Activated CD4-positive, alpha-beta memory T cell treated with anti-CD3 and anti-CD28 coated beads for 36 hours (primary cell): ENCODE measurements around the gene TNIK. TPM values are rescaled to one million over a fixed set of nuclear protein-coding genes. Genes with fewer than 3 reads are reported as not detected.
"Not testable (repeated sequence)": the region's sequence is repeated elsewhere in the genome, so short reads cannot be mapped to it uniquely, and the experiment has no call there.

ENCODE experiments used
- CTCF ChIA-PET: fragments of 350-600 bp; sonication (Branson Sonifier 250); formaldehyde crosslinking; loops from one replicate; lab custom pipeline; 2021; ENCODE audit warnings: antibody characterized with exemption, inconsistent platforms; lab: Charles Lee
- POLR2A ChIA-PET: fragments of 350-600 bp; sonication (Branson Sonifier 250); formaldehyde crosslinking; loops from one replicate; lab custom pipeline; 2021; ENCODE audit warnings: antibody characterized with exemption; lab: Charles Lee
- DNase-seq: peaks from one replicate; pipeline ENCODE4 v3.0.0-alpha.2; 2020
- H3K27ac Mint-ChIP-seq: one replicate; pipeline ENCODE4 v1.8.0; 2021; ENCODE audit warnings: mixed read lengths
- H3K27me3 Mint-ChIP-seq: one replicate; pipeline ENCODE4 v1.8.0; 2021; ENCODE audit warnings: mixed read lengths
- H3K36me3 Mint-ChIP-seq: one replicate; pipeline ENCODE4 v1.8.0; 2021; ENCODE audit warnings: mixed read lengths
- H3K4me1 Mint-ChIP-seq: one replicate; pipeline ENCODE4 v1.8.0; 2021; ENCODE audit warnings: low read depth, mixed read lengths
- H3K4me3 Mint-ChIP-seq: one replicate; pipeline ENCODE4 v1.8.0; 2021; ENCODE audit warnings: mild to moderate bottlenecking, mixed read lengths
- H3K9me3 Mint-ChIP-seq: one replicate; pipeline ENCODE4 v1.8.0; 2021; ENCODE audit warnings: mixed read lengths
- intact Hi-C: fragments of 100-400 bp; cut with micrococcal nuclease; formaldehyde crosslinking; loops from one replicate; pipeline ENCODE4 v1.15.1; 2023
- total RNA-seq, 2 experiments: library from RNA; stranded (reverse); gene quantifications; one replicate each; pipeline ENCODE4 v1.2.3, GENCODE V29; 2021

Gene TNIK
- total RNA-seq, 2 experiments from 2014 or later, result 22.4 to 27.1 TPM

DNA sequence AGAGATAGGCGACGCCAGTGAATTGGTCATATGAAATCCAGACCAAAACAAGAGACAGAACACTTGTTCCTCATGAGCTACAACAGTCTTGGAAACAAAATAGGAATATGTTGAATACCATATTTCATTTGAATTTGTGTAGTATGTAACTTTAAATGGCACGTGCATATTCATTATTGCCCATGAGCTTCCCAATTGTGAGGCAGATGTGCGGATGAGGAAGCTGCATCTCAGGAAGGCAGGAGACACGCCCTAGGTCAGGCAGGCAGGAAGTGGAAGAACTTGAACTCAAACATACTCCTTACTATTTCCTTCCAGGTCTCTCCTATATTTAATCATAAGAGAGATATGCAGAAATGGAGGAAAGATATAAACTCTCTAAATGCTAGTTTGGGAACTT is 326.9 kb downstream of the TNIK start:
- H3K27me3 Mint-ChIP-seq, result no peaks in the 10 kb centered on the region
- no peaks in the 10 kb centered on the region for H3K4me1 Mint-ChIP-seq
- no peak overlapping the region for H3K4me3 Mint-ChIP-seq
- peaks cover 32% of the 10 kb centered on the region for H3K36me3 Mint-ChIP-seq
- ChIA-PET POLR2A (no interaction called here), CTCF (interaction anchor here (1.0 kb wide), 1 partner anchor 30 kb away, joined by 3 read pairs; no protein-coding TSS in a partner anchor)
- H3K9me3 Mint-ChIP-seq, result no peaks in the 10 kb centered on the region
- intact Hi-C loops, result no loop called here
- no peak for DNase-seq
- no peak overlapping the region for H3K27ac Mint-ChIP-seq

DNA sequence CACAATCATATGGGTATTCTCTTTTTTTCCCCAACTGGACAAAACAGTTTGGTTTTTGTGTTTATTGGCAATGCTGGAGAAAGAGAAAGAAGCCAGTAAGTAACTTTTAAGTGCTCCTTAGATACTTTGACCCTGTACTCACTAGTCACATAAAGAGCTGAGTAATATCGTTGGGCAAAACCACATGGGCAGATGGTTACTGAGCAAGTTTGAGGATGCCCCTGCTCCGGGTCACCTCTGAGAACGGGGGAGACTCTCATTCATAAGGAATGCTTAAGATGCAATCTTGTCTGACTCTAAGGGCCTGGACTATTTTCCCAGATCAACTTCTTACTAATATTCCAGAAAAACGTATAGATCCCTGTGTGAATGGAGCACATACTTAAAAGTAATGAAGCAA is 327.3 kb downstream of the TNIK start:
- intact Hi-C loops, result no loop called here
- Mint-ChIP-seq H3K27ac (no peak overlapping the region), H3K4me1 (no peaks in the 10 kb centered on the region), H3K9me3 (no peaks in the 10 kb centered on the region), H3K27me3 (no peaks in the 10 kb centered on the region), H3K4me3 (no peak overlapping the region), H3K36me3 (peaks cover 28% of the 10 kb centered on the region)
- CTCF ChIA-PET, result interaction anchor here (1.0 kb wide), 1 partner anchor 30 kb away, joined by 3 read pairs; no protein-coding TSS in a partner anchor
- no peak for DNase-seq
- POLR2A ChIA-PET, result no interaction called here

DNA sequence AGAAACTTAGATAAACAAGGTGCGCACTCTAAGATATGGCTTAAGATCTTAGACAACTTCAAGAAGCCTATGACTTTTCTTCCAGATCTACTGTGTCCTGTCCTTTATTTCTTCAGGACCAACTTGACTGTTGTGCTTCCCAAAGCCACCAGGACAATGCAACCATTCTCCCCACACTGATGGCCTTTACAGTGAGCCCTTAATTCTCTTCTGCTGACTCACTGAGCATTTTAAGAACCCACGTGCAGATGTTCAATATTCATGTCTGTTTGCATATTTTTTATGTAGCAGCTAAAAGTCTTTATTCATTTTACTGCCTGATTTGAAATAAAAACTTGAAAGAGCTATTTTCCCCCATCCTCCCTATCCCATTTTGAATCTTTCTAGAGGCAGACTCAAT is 330.4 kb downstream of the TNIK start:
- CTCF ChIA-PET, result interaction anchor here (0.6 kb wide), 1 partner anchor 331 kb away, joined by 6 read pairs; no protein-coding TSS in a partner anchor
- Mint-ChIP-seq H3K4me1 (no peaks in the 10 kb centered on the region), H3K27me3 (no peaks in the 10 kb centered on the region), H3K9me3 (no peaks in the 10 kb centered on the region), H3K36me3 (peaks cover 29% of the 10 kb centered on the region), H3K27ac (no peak overlapping the region), H3K4me3 (no peak overlapping the region)
- DNase-seq, result no peak
- intact Hi-C loops, result no loop called here
- POLR2A ChIA-PET, result no interaction called here

DNA sequence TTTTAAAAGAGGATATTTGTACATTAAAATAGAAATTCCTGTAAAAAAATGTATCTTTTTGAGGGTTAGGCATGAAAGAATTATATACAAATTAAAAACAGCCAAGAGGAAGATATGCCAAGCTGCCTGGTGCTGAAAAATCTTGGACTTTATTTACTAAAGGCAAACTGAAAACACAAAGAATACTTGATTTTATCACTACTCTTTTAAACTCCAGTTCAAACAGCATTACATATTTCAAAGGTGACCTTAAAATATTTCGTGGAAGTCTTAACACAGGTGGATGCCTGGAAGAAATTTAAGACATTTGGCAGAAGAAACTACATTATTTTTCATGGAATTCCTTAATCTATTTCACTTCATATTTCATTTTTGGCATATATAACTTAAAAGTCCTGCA is 332.6 kb downstream of the TNIK start:
- Mint-ChIP-seq H3K4me1 (no peaks in the 10 kb centered on the region), H3K4me3 (no peak overlapping the region), H3K27me3 (no peaks in the 10 kb centered on the region), H3K36me3 (peaks cover 47% of the 10 kb centered on the region), H3K9me3 (no peaks in the 10 kb centered on the region), H3K27ac (no peak overlapping the region)
- no peak for DNase-seq
- POLR2A ChIA-PET, result no interaction called here
- intact Hi-C loops, result no loop called here
- CTCF ChIA-PET, result no interaction called here

DNA sequence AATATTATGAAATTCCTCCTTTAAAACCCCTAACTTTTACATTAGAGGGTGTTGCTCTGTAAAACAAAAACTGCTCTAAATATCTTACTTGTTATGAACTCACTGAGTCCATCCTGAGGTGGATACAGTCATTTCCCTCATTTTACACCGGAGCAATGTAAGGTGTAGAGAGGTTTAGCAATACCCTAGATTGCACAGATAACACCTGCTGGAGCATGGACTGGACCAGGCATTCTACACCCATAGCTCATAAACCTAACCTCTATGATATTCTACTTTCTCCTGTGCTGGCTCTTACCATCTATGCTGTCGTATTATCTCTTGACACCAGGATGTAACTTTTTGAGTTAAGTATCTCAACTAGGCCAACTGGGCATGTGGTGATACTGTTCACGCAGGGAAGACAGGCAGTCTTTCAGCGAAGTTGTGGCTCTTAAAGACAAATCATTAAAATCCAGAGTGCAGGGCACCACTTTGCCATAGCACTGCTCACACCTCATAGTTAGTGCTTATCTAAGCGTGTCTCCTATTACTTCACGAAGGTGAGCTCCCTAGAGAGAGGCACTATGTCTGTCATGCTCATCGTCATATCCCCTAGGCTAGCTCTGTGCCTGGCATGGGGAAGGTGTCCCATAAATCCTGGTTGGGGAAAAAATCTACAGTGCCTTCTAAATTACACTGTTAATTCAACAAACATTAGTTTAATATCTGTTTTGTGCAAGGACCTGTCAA is 333.6 kb downstream of the TNIK start:
- Mint-ChIP-seq H3K36me3 (peaks cover 52% of the 10 kb centered on the region), H3K27ac (no peak overlapping the region), H3K4me3 (no peak overlapping the region), H3K4me1 (no peaks in the 10 kb centered on the region), H3K9me3 (no peaks in the 10 kb centered on the region), H3K27me3 (no peaks in the 10 kb centered on the region)
- ChIA-PET CTCF (no interaction called here), POLR2A (no interaction called here)
- intact Hi-C loops, result no loop called here
- DNase-seq, result no peak

DNA sequence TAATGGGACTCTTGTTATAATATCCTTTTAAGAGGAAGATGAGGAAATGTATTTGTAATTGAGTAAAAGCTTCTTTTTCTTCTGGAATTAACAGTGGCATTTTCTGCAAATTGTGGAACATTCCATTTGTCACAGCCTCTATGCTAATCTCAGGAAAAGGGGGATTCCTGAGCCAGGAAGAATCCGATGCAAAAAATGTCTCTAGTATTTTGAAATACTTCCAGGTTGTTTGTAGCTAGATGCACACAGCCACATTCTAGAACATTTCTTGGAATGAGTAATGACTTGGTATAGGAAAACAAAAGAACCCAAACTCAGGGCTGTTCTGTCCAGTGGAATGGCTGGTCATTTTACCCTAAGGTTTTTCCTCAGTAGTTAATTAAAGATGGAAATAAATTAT is 335.2 kb downstream of the TNIK start:
- Mint-ChIP-seq H3K27me3 (no peaks in the 10 kb centered on the region), H3K27ac (no peak overlapping the region), H3K4me3 (no peak overlapping the region), H3K4me1 (no peaks in the 10 kb centered on the region), H3K9me3 (no peaks in the 10 kb centered on the region), H3K36me3 (peaks cover 60% of the 10 kb centered on the region)
- ChIA-PET POLR2A (no interaction called here), CTCF (no interaction called here)
- DNase-seq, result no peak
- intact Hi-C loops, result no loop called here

DNA sequence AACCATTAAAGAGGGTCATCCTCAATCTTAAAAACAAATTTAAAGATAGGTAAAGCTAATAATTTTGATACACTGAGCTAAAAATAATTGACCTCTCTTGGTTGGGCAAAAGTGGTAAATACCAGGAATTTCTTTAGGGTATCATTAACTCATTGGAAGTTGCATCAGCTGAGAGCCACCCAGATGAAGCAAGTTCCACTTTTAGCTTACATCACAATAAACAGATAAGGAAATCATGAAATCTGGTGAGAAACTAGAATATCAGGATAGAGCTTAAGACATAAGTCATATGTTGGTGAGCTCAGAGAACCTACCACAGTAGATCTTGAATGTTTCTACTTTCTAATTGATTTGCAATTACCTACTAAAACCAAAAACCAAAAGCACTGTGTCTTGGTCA is 336.3 kb downstream of the TNIK start:
- ChIA-PET CTCF (no interaction called here), POLR2A (no interaction called here)
- Mint-ChIP-seq H3K27me3 (no peaks in the 10 kb centered on the region), H3K36me3 (peaks cover 65% of the 10 kb centered on the region), H3K4me1 (no peaks in the 10 kb centered on the region), H3K27ac (no peak overlapping the region), H3K9me3 (peaks cover 5% of the 10 kb centered on the region), H3K4me3 (no peak overlapping the region)
- intact Hi-C loops, result no loop called here
- DNase-seq, result no peak

DNA sequence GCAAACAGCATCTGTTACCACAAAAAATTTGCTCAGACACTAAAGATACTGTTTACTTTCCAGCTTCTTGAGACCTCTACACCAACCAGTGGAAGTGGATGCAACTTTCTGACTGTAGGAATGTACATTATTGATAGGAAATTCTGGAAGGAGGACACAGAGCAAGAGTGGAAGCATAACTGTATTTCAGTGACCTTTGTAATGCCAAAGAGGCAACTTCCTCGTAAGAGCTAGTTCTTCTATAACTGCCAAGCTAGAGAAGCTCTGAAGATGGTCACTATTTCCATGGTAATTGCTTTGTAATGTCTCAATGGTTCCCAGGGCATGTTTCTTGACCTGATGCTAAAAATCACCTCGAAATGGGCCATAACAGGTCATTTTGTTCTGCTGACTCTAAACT is 337.3 kb downstream of the TNIK start:
- intact Hi-C loops, result no loop called here
- CTCF ChIA-PET, result interaction anchor here (1.8 kb wide), 1 partner anchor 9 kb away, joined by 4 read pairs; no protein-coding TSS in a partner anchor
- H3K36me3 Mint-ChIP-seq, result peaks cover 68% of the 10 kb centered on the region
- H3K4me1 Mint-ChIP-seq, result no peaks in the 10 kb centered on the region
- DNase-seq, result no peak
- peaks cover 5% of the 10 kb centered on the region for H3K9me3 Mint-ChIP-seq
- no peaks in the 10 kb centered on the region for H3K27me3 Mint-ChIP-seq
- no peak overlapping the region for H3K27ac Mint-ChIP-seq
- POLR2A ChIA-PET, result no interaction called here
- no peak overlapping the region for H3K4me3 Mint-ChIP-seq

DNA sequence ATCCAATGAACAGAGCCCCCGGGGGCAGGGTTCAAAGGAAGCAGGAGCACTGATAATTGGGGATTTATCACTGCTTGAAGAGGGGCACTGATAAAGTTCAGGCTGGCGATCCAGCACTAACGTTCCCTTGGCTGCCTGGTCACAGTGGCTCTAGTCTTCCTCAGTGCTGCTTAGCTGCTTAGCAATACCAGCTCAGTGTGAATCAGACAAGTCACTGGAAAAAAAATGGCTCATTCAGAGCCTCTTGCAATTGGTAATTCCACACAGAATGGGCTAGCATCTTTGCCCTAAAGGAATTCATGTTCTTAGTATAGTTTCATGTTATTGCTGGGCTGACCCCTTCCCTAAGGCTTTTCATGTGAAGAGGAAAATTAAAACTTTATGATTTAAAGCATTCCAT is 338.0 kb downstream of the TNIK start:
- no peaks in the 10 kb centered on the region for H3K27me3 Mint-ChIP-seq
- H3K4me1 Mint-ChIP-seq, result no peaks in the 10 kb centered on the region
- ChIA-PET CTCF (interaction anchor here (0.6 to 1.8 kb wide), 2 partner anchors 9 to 913 kb away, joined by 3 to 4 read pairs; no protein-coding TSS in a partner anchor), POLR2A (no interaction called here)
- DNase-seq, result no peak
- intact Hi-C loops, result no loop called here
- no peak overlapping the region for H3K4me3 Mint-ChIP-seq
- peaks cover 5% of the 10 kb centered on the region for H3K9me3 Mint-ChIP-seq
- peaks cover 70% of the 10 kb centered on the region for H3K36me3 Mint-ChIP-seq
- H3K27ac Mint-ChIP-seq, result no peak overlapping the region

DNA sequence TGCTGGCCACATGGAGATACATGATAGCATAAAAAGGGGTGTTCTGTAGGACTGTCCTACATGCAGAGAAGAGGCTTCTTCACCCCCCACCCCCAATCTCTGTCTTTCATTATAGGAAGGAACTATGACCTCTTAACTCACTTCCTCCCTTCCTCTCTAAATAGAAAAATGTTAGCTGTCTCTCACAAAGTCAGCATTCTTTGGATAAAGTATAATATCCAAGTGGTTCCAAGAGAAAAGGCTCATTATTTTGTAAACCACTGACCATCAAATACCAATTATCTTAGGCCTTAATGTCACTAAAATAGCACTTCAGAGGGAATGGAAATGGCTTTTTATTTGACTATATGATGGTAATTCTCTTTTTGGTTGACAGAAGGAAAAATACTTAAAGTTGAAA is 338.4 kb downstream of the TNIK start:
- Mint-ChIP-seq H3K4me1 (peaks cover 2% of the 10 kb centered on the region), H3K9me3 (peaks cover 5% of the 10 kb centered on the region), H3K4me3 (no peak overlapping the region), H3K27me3 (no peaks in the 10 kb centered on the region), H3K27ac (no peak overlapping the region), H3K36me3 (peaks cover 72% of the 10 kb centered on the region)
- DNase-seq, result no peak
- intact Hi-C loops, result no loop called here
- CTCF ChIA-PET, result interaction anchor here (0.6 to 1.8 kb wide), 2 partner anchors 8 to 912 kb away, joined by 3 to 4 read pairs; no protein-coding TSS in a partner anchor
- POLR2A ChIA-PET, result no interaction called here

DNA sequence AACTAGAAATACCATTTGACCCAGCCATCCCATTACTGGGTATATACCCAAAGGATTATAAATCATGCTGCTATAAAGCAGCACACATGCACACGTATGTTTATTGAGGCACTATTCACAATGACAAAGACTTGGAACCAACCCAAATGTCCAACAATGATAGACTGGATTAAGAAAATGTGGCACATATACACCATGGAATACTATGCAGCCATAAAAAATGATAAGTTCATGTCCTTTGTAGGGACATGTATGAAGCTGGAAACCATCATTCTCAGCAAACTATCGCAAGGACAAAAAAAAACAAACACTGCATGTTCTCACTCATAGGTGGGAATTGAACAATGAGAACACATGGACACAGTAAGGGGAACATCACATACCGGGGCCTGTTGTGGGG is 340.8 kb downstream of the TNIK start:
- POLR2A ChIA-PET, intact Hi-C loops, DNase-seq, H3K9me3 Mint-ChIP-seq, H3K4me3 Mint-ChIP-seq, CTCF ChIA-PET, H3K27me3 Mint-ChIP-seq, H3K27ac Mint-ChIP-seq, H3K4me1 Mint-ChIP-seq: not testable (repeated sequence)
- H3K36me3 Mint-ChIP-seq, result peaks cover 63% of the 10 kb centered on the region

DNA sequence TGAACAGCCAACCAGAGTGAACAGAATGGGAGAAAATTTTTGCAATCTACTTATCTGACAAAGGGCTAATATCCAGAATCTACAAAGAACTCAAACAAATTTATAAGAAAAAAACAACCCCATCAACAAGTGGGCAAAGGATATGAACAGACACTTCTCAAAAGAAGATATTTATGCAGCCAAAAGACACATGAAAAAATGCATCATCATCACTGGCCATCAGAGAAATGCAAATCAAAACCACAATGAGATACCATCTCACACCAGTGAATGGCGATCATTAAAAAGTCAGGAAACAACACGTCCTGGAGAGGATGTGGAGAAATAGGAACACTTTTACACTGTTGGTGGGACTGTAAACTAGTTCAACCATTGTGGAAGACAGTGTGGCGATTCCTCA is 341.2 kb downstream of the TNIK start:
- H3K4me1 Mint-ChIP-seq, DNase-seq, H3K27me3 Mint-ChIP-seq, POLR2A ChIA-PET, CTCF ChIA-PET, intact Hi-C loops, H3K27ac Mint-ChIP-seq, H3K9me3 Mint-ChIP-seq, H3K4me3 Mint-ChIP-seq: not testable (repeated sequence)
- peaks cover 61% of the 10 kb centered on the region for H3K36me3 Mint-ChIP-seq

DNA sequence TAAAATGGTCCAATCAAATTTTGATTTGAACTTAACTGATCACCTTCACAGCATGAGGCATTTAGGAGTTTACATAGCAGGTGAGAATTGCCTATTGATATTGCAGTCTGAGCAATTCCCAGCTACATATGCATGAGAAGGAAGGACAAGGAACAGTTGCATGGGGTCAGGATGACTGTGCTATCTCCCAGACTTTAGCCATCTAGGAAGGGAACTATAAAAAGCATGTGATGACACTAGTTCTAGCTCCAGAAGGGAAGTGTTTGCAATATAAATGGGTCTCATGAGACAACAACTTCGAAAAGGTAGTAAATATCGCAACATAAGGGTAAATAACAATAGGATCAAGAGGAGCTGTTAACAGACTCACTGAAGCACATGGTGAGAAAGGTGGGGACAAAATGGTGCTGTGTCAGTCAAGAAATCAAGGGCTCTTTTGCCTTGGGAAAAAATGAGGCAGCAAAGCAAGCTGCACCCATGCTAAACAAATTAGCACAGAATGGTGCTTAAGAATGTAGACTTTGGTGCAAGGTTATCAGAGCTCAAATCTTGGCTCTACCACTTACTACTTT is 343.3 kb downstream of the TNIK start:
- H3K36me3 Mint-ChIP-seq, result peaks cover 45% of the 10 kb centered on the region
- intact Hi-C loops, result no loop called here
- ChIA-PET POLR2A (no interaction called here), CTCF (no interaction called here)
- H3K27ac Mint-ChIP-seq, result no peak overlapping the region
- DNase-seq, result no peak
- no peak overlapping the region for H3K4me3 Mint-ChIP-seq
- H3K27me3 Mint-ChIP-seq, result no peaks in the 10 kb centered on the region
- peaks cover 5% of the 10 kb centered on the region for H3K9me3 Mint-ChIP-seq
- H3K4me1 Mint-ChIP-seq, result peaks cover 3% of the 10 kb centered on the region
